Loucy (cell line): Measurements from ENCODE around the gene ZNF225.

Source experiments
- H2AFZ ChIP-seq: fragments of 200-600 bp; sonication (generic); 2 replicates; pipeline ENCODE4 v1.6.0; 2016; ENCODE audit warnings: antibody characterized with exemption, mild to moderate bottlenecking, low read length, moderate library complexity
- H3F3A ChIP-seq: fragments of 200-600 bp; 2 replicates; pipeline ENCODE4 v1.6.0; 2016; ENCODE audit warnings: antibody characterized with exemption, low read depth, mild to moderate bottlenecking
- H3K27me3 ChIP-seq: fragments of 200-600 bp; sonication (generic); 2 replicates; pipeline ENCODE4 v1.6.1; 2014; ENCODE audit warnings: low read length, mild to moderate bottlenecking; ENCODE audit not compliant: insufficient read depth, poor library complexity, severe bottlenecking
- H3K36me3 ChIP-seq: fragments of 200-600 bp; sonication (generic); 2 replicates; pipeline ENCODE4 v1.6.1; 2016; ENCODE audit warnings: low read length; ENCODE audit not compliant: insufficient read depth
- H3K4me1 ChIP-seq: fragments of 200-600 bp; sonication (generic); 2 replicates; pipeline ENCODE4 v1.5.1; 2014; ENCODE audit warnings: low read length, mild to moderate bottlenecking; ENCODE audit not compliant: insufficient read depth, poor library complexity, severe bottlenecking
- H3K4me2 ChIP-seq: fragments of 200-600 bp; sonication (generic); 2 replicates; pipeline ENCODE4 v1.6.0; 2014; ENCODE audit warnings: antibody characterized with exemption, low read length, low read depth, mild to moderate bottlenecking; ENCODE audit not compliant: poor library complexity, severe bottlenecking
- H3K4me3 ChIP-seq: fragments of 200-600 bp; sonication (generic); 2 replicates; pipeline ENCODE4 v1.5.1; 2014; ENCODE audit warnings: low read length, mild to moderate bottlenecking, mixed read lengths; ENCODE audit not compliant: poor library complexity, severe bottlenecking
- H3K79me2 ChIP-seq: fragments of 200-600 bp; sonication (generic); 2 replicates; pipeline ENCODE4 v1.6.1; 2014; ENCODE audit warnings: low read length; ENCODE audit not compliant: insufficient read depth
- H3K9ac ChIP-seq: fragments of 200-600 bp; sonication (generic); 2 replicates; pipeline ENCODE4 v1.6.0; 2014; ENCODE audit warnings: mild to moderate bottlenecking, low read depth, low read length, moderate library complexity; ENCODE audit not compliant: poor library complexity, severe bottlenecking
- H3K9me2 ChIP-seq: fragments of 200-600 bp; sonication (generic); replicated peaks from 2 replicates; pipeline ENCODE4 v1.6.1; 2016; ENCODE audit warnings: low read depth, low read length, mixed read lengths
- H3K9me3 ChIP-seq: fragments of 200-600 bp; sonication (generic); 2 replicates; pipeline ENCODE4 v1.6.1; 2014; ENCODE audit warnings: mild to moderate bottlenecking, antibody characterized with exemption, low read length, low read depth; ENCODE audit not compliant: insufficient read depth
- H4K20me1 ChIP-seq: fragments of 200-600 bp; sonication (generic); 2 replicates; pipeline ENCODE4 v1.6.0; 2014; ENCODE audit warnings: antibody characterized with exemption, low read length, mild to moderate bottlenecking; ENCODE audit not compliant: insufficient read depth, poor library complexity, severe bottlenecking
- CTCF ChIP-seq: fragments of 200-600 bp; sonication (generic); conservative IDR thresholded peaks from 2 replicates; pipeline ENCODE4 v1.5.1; 2014; ENCODE audit warnings: mild to moderate bottlenecking, antibody characterized with exemption, low read length
- EZH2phosphoT487 ChIP-seq: fragments of 200-600 bp; IDR thresholded peaks from 2 replicates; pipeline ENCODE4 v1.6.1; 2018; ENCODE audit warnings: antibody characterized with exemption, mild to moderate bottlenecking, moderate library complexity, borderline replicate concordance

ZNF225 gene

GRCh38 chr19:44071824-44072542 is 41.2 kb upstream of the ZNF225 start, which contains the start of gene ZNF284:
Gene ZNF284, plus strand, starts transcription at chr19:44072159. Its CDS starts 4,231 bp downstream, at chr19:44076390.
- Histone ChIP-seq H3K27me3 (peaks cover 32% of the 10 kb centered on the region), H3K36me3 (no peaks in the 10 kb centered on the region), H3K79me2 (no peaks in the 10 kb centered on the region; the same call in 1 of the 2 replicates), H3K4me1 (peaks cover 13% of the 10 kb centered on the region), H3K9me3 (peaks cover 1% of the 10 kb centered on the region; the same call in 1 of the 2 replicates), H3K9me2 (no peaks in the 10 kb centered on the region), H3F3A (no peaks in the 10 kb centered on the region), H2AFZ (peak within 1 kb of the TSS; percentile 100), H3K9ac (peak within 1 kb of the TSS; percentile 72), H4K20me1 (no peaks in the 10 kb centered on the region), H3K4me2 (peak within 1 kb of the TSS; percentile 88), H3K4me3 (peak within 1 kb of the TSS; percentile 89)
- TF ChIP-seq EZH2phosphoT487 (no peak), CTCF (no peak)

- Histone ChIP-seq H3K79me2 (no peaks in the 10 kb centered on the region; the same call in 1 of the 2 replicates), H4K20me1 (no peaks in the 10 kb centered on the region), H3K27me3 (peaks cover 32% of the 10 kb centered on the region), H3K9me3 (no peaks in the 10 kb centered on the region), H3F3A (no peaks in the 10 kb centered on the region), H3K4me2 (peak overlapping the region; percentile 88), H3K9me2 (no peaks in the 10 kb centered on the region), H3K4me3 (peak overlapping the region; percentile 89), H3K36me3 (no peaks in the 10 kb centered on the region), H3K4me1 (peaks cover 13% of the 10 kb centered on the region), H2AFZ (peak overlapping the region; percentile 100), H3K9ac (peak overlapping the region; percentile 72)
- TF ChIP-seq EZH2phosphoT487 = no peak
- no peak for TF ChIP-seq CTCF
Observed at GRCh38 chr19:44072543-44073401, 40.4 kb upstream of the ZNF225 start.

GRCh38 chr19:44076325-44076724 is 36.9 kb upstream of the ZNF225 start:
- Histone ChIP-seq H3K79me2 (no peaks in the 10 kb centered on the region; the same call in 1 of the 2 replicates), H3K4me2 (no peak overlapping the region), H3K27me3 (peaks cover under 1% of the 10 kb centered on the region), H2AFZ (no peak overlapping the region), H3K9me3 (no peaks in the 10 kb centered on the region), H3K9me2 (no peaks in the 10 kb centered on the region), H3K36me3 (no peaks in the 10 kb centered on the region), H3K4me3 (no peak overlapping the region), H3K4me1 (peaks cover 13% of the 10 kb centered on the region), H4K20me1 (no peaks in the 10 kb centered on the region), H3F3A (no peaks in the 10 kb centered on the region), H3K9ac (no peak overlapping the region)
- TF ChIP-seq CTCF (no peak), EZH2phosphoT487 (no peak)
